SK-N-SH (cell line): ENCODE results near the gene TES. TPM values are rescaled to one million over a fixed set of nuclear protein-coding genes. Genes with fewer than 3 reads are reported as not detected.

Source experiments
- CTCF ChIA-PET: fragments of 300-600, 350-600 bp; formaldehyde crosslinking; extraction: SDS; loops from one replicate; lab custom pipeline; 2021; lab: Yijun Ruan, JAX
- POLR2A ChIA-PET: fragments of 350-600 bp; sonication (Branson Sonifier 250); formaldehyde crosslinking; extraction: SDS; loops from one replicate; lab custom pipeline; 2020; ENCODE audit warnings: antibody characterized with exemption, inconsistent platforms; lab: Yijun Ruan, JAX
- DNase-seq: peaks from one replicate; pipeline ENCODE4 v3.0.0; 2012
- H2AFZ ChIP-seq: fragments of 200-600 bp; sonication (generic); 2 replicates; pipeline ENCODE4 v1.8.1; 2016; ENCODE audit warnings: antibody characterized with exemption, mild to moderate bottlenecking, low read depth
- H3F3A ChIP-seq: fragments of 200-600 bp; sonication (generic); replicated peaks from 2 replicates; pipeline ENCODE3; 2016; ENCODE audit warnings: antibody characterized with exemption, mild to moderate bottlenecking; ENCODE audit not compliant: insufficient read depth
- H3K27ac ChIP-seq, 2 experiments: fragments of 200-500 bp in 1 of 2; fragments of 200-600 bp in 1 of 2; sonication (Bioruptor generic) in 1 of 2; sonication (generic), shearing (Covaris generic) in 1 of 2; 2 replicates each; pipeline versions ENCODE4 v1.5.1 to v1.6.1; 2014 to 2016; ENCODE audit warnings: low read depth in 2 of 2, inconsistent platforms in 1 of 2, low read length in 1 of 2, mild to moderate bottlenecking in 1 of 2, mixed read lengths in 1 of 2
- H3K27me3 ChIP-seq: fragments of 200-600 bp; sonication (generic), shearing (Covaris generic); 2 replicates; pipeline ENCODE4 v1.6.1; 2016; ENCODE audit warnings: mixed run types; ENCODE audit not compliant: insufficient read depth
- H3K36me3 ChIP-seq, 2 experiments: fragments of 200-500 bp in 1 of 2; fragments of 200-600 bp in 1 of 2; sonication (Bioruptor generic) in 1 of 2; sonication (generic) in 1 of 2; replicated peaks in 1 of 2; 2 replicates each; pipeline versions ENCODE3 to v1.5.1; 2014 to 2016; ENCODE audit warnings: low read length in 1 of 2, mild to moderate bottlenecking in 1 of 2; ENCODE audit not compliant: insufficient read depth in 2 of 2, control insufficient read depth in 1 of 2
- H3K4me1 ChIP-seq, 2 experiments: fragments of 200-500 bp in 1 of 2; fragments of 200-600 bp in 1 of 2; sonication (Bioruptor generic) in 1 of 2; sonication (generic), shearing (Covaris generic) in 1 of 2; 2 replicates each; pipeline versions ENCODE4 v1.5.1 to v1.6.1; 2014 to 2016; ENCODE audit warnings: low read depth in 1 of 2, low read length in 1 of 2, mixed run types in 1 of 2; ENCODE audit not compliant: insufficient read depth in 2 of 2, control insufficient read depth in 1 of 2
- H3K4me2 ChIP-seq: fragments of 200-600 bp; sonication (generic), shearing (Covaris generic); 2 replicates; pipeline ENCODE4 v1.6.1; 2017; ENCODE audit warnings: mixed run types
- H3K4me3 ChIP-seq, 2 experiments: fragments of 200-500 bp in 1 of 2; fragments of 200-600 bp in 1 of 2; sonication (Bioruptor generic) in 1 of 2; sonication (generic), shearing (Covaris generic) in 1 of 2; 2 replicates each; pipeline versions ENCODE4 v1.5.1 to v1.8.1; 2014 to 2016; ENCODE audit warnings: low read depth in 2 of 2, inconsistent platforms in 1 of 2, low read length in 1 of 2, mild to moderate bottlenecking in 1 of 2, mixed read lengths in 1 of 2, moderate library complexity in 1 of 2
- H3K79me2 ChIP-seq: fragments of 200-600 bp; sonication (generic); 2 replicates; pipeline ENCODE4 v1.8.1; 2017; ENCODE audit warnings: mild to moderate bottlenecking; ENCODE audit not compliant: insufficient read depth
- H3K9ac ChIP-seq: fragments of 200-600 bp; sonication (generic); 2 replicates; pipeline ENCODE4 v1.6.1; 2017; ENCODE audit warnings: mixed run types
- H3K9me2 ChIP-seq: fragments of 200-600 bp; sonication (generic); 2 replicates; pipeline ENCODE4 v1.6.1; 2017; ENCODE audit warnings: mixed run types
- H3K9me3 ChIP-seq: fragments of 200-600 bp; sonication (generic); 2 replicates; pipeline ENCODE4 v1.6.1; 2017; ENCODE audit warnings: mixed run types, mild to moderate bottlenecking, moderate library complexity
- H4K20me1 ChIP-seq: fragments of 200-600 bp; sonication (generic); 2 replicates; pipeline ENCODE4 v1.6.1; 2017; ENCODE audit warnings: mild to moderate bottlenecking, mixed run types; ENCODE audit not compliant: insufficient read depth
- ELF1 ChIP-seq: IDR thresholded peaks from 2 replicates; pipeline ENCODE4 v1.4.0; 2012
- EP300 ChIP-seq, 2 experiments: IDR thresholded peaks; 2 replicates each; pipeline versions ENCODE4 v1.4.0 to v1.6.1; 2012; ENCODE audit warnings: borderline replicate concordance in 1 of 2, low read depth in 1 of 2, low read length in 1 of 2
- EZH2phosphoT487 ChIP-seq: fragments of 200-600 bp; sonication (generic); IDR thresholded peaks from 2 replicates; pipeline ENCODE4 v1.6.1; 2017; ENCODE audit warnings: low read depth, mixed run types, mild to moderate bottlenecking, antibody characterized with exemption, moderate library complexity, borderline replicate concordance
- FOXJ3 ChIP-seq: sonication (generic); formaldehyde crosslinking; IDR thresholded peaks from 2 replicates; pipeline ENCODE4 v1.5.1; 2020; ENCODE audit warnings: mild to moderate bottlenecking, missing genetic modification reagents
- GABPA ChIP-seq: IDR thresholded peaks from 2 replicates; pipeline ENCODE4 v1.4.0; 2012; ENCODE audit warnings: low read depth, mild to moderate bottlenecking
- GATA2 ChIP-seq: sonication (generic); formaldehyde crosslinking; IDR thresholded peaks from 2 replicates; pipeline ENCODE4 v1.5.0; 2020; ENCODE audit warnings: mild to moderate bottlenecking, missing genetic modification reagents
- IRF3 ChIP-seq: fragments of 150-350 bp; IDR thresholded peaks from 2 replicates; pipeline ENCODE4 v1.6.1; 2016; ENCODE audit warnings: mild to moderate bottlenecking, low read depth, low read length
- JUND ChIP-seq: IDR thresholded peaks from 2 replicates; pipeline ENCODE4 v1.4.0; 2012
- PBX3 ChIP-seq: IDR thresholded peaks from 2 replicates; pipeline ENCODE4; 2012
- RCOR1 ChIP-seq: fragments of 150-350 bp; IDR thresholded peaks from 2 replicates; pipeline ENCODE4 v1.6.1; 2017; ENCODE audit warnings: antibody characterized with exemption, low read length
- REST ChIP-seq: IDR thresholded peaks from 2 replicates; pipeline ENCODE4 v1.6.1; 2012; ENCODE audit warnings: mild to moderate bottlenecking, low read depth, low read length, moderate library complexity
- SMC3 ChIP-seq: IDR thresholded peaks from 2 replicates; pipeline ENCODE4 v1.6.1; 2012; ENCODE audit warnings: low read depth, low read length, improper control_type of control experiment
- USF2 ChIP-seq: fragments of 150-350 bp; IDR thresholded peaks from 2 replicates; pipeline ENCODE4 v1.6.1; 2017; ENCODE audit warnings: antibody characterized with exemption, low read length, low read depth, borderline replicate concordance
- YY1 ChIP-seq: IDR thresholded peaks from 2 replicates; pipeline ENCODE4 v1.4.0; 2012; ENCODE audit warnings: low read depth, mild to moderate bottlenecking
- WGBS: methylation state at CpG from one replicate; pipeline ENCODE4 v1.1.6; 2017; ENCODE audit warnings: low lambda C conversion rate; 5-methylcytosine and 5-hydroxymethylcytosine counted together
- polyA plus RNA-seq, 3 experiments: library from polyadenylated mRNA; depleted of rRNA; stranded (reverse); fragments of >200 nt; gene quantifications; 2 replicates each; pipeline ENCODE4 v1.2.3, GENCODE V29; 2012

The TES gene
- polyA plus RNA-seq, 1 of the 3 experiments (the other 2 are of a cell fraction) = 9.5 TPM

GRCh38 chr7:116208919-116209318 lies 1.4 kb upstream of the TES start:
- no peaks in the 10 kb centered on the region for H4K20me1 ChIP-seq
- ChIA-PET CTCF (interaction anchor here (1.7 to 5.9 kb wide), 8 partner anchors 9 to 49 kb away, joined by 5 to 75 read pairs (median 19); no protein-coding TSS in a partner anchor), POLR2A (no interaction called here)
- H3K9me3 ChIP-seq = no peaks in the 10 kb centered on the region
- DNase-seq = no peak
- 90% methylated on average over 1 of the region's 1 CpG for WGBS
- H3K27me3 ChIP-seq = peaks cover 62% of the 10 kb centered on the region
- H3F3A ChIP-seq = no peaks in the 10 kb centered on the region
- H3K27ac ChIP-seq = no peak overlapping the region
- H3K79me2 ChIP-seq = no peaks in the 10 kb centered on the region
- TF ChIP-seq EP300 (IDR thresholded peaks at IDR 0.05; ENCODE audit: borderline replicate concordance in 1 of 2, low read depth in 1 of 2, low read length in 1 of 2) (no peak), GATA2 (CRISPR knock-in tag) (no peak), FOXJ3 (CRISPR knock-in tag) (no peak), PBX3 (no peak), USF2 (no peak), ELF1 (no peak), EZH2phosphoT487 (no peak), REST (no peak), IRF3 (no peak), JUND (no peak), GABPA (no peak), YY1 (no peak), SMC3 (no peak), RCOR1 (no peak)
- H3K4me2 ChIP-seq = no peak overlapping the region
- H3K9ac ChIP-seq = no peak overlapping the region
- no peak overlapping the region for H2AFZ ChIP-seq
- no peaks in the 10 kb centered on the region for H3K36me3 ChIP-seq
- no peak overlapping the region for H3K4me3 ChIP-seq
- H3K9me2 ChIP-seq = no peaks in the 10 kb centered on the region
- peaks cover 0 to 20% of the 10 kb centered on the region in 2 experiments; a peak in 2 of 4 replicates for H3K4me1 ChIP-seq
